Measurements from ENCODE around the gene AHCYL2.

The AHCYL2 gene

GRCh38 chr7:129193892-129194291 is 30.9 kb upstream of the AHCYL2 start:
- TF ChIP-seq POLR2A (IDR thresholded peaks at IDR 0.05; ENCODE audit: extremely low read depth, insufficient read length) (no peak), CTCF (IDR thresholded peaks at IDR 0.05; ENCODE audit: low read depth, low read length) (no peak), MYC (IDR thresholded peaks at IDR 0.05; ENCODE audit: low read depth, low read length) (no peak)
- no peak for DNase-seq (ENCODE audit: low read depth)
- no peak overlapping the region for H3K4me3 ChIP-seq (ENCODE audit: low read depth, low read length)

- no peak for TF ChIP-seq MAX (IDR thresholded peaks at IDR 0.05; ENCODE audit: low read depth, low read length)
- TF ChIP-seq POLR2A (IDR thresholded peaks at IDR 0.05; ENCODE audit: extremely low read depth, insufficient read length) = no peak
- TF ChIP-seq MYC (IDR thresholded peaks at IDR 0.05; ENCODE audit: low read depth, low read length) = no peak
- no peak for TF ChIP-seq CTCF (IDR thresholded peaks at IDR 0.05; ENCODE audit: low read depth, low read length)
- no peak for DNase-seq (ENCODE audit: low read depth)
- no peak overlapping the region for H3K4me3 ChIP-seq (ENCODE audit: low read depth, low read length)
Measured at GRCh38 chr7:129197771-129198170, 27.1 kb upstream of the AHCYL2 start.

GRCh38 chr7:129199406-129199805 is 25.4 kb upstream of the AHCYL2 start:
- H3K4me3 ChIP-seq (ENCODE audit: low read depth, low read length) = no peak overlapping the region
- TF ChIP-seq MAX (IDR thresholded peaks at IDR 0.05; ENCODE audit: low read depth, low read length) = no peak
- TF ChIP-seq CTCF (IDR thresholded peaks at IDR 0.05; ENCODE audit: low read depth, low read length) = no peak
- TF ChIP-seq MYC (IDR thresholded peaks at IDR 0.05; ENCODE audit: low read depth, low read length) = no peak
- TF ChIP-seq POLR2A (IDR thresholded peaks at IDR 0.05; ENCODE audit: extremely low read depth, insufficient read length) = no peak
- no peak for DNase-seq (ENCODE audit: low read depth)

GRCh38 chr7:129202058-129202777 is 22.6 kb upstream of the AHCYL2 start:
- TF ChIP-seq MAX (IDR thresholded peaks at IDR 0.05; ENCODE audit: low read depth, low read length) (no peak), CTCF (IDR thresholded peaks at IDR 0.05; ENCODE audit: low read depth, low read length) (no peak)
- no peak overlapping the region for H3K4me3 ChIP-seq (ENCODE audit: low read depth, low read length)
- no peak for DNase-seq (ENCODE audit: low read depth)

- TF ChIP-seq MYC (IDR thresholded peaks at IDR 0.05; ENCODE audit: low read depth, low read length) = no peak
- TF ChIP-seq POLR2A (IDR thresholded peaks at IDR 0.05; ENCODE audit: extremely low read depth, insufficient read length) = no peak
- TF ChIP-seq MAX (IDR thresholded peaks at IDR 0.05; ENCODE audit: low read depth, low read length) = no peak
- TF ChIP-seq CTCF (IDR thresholded peaks at IDR 0.05; ENCODE audit: low read depth, low read length) = no peak
Measured at GRCh38 chr7:129203050-129203741, 21.6 kb upstream of the AHCYL2 start.

More at GRCh38 chr7:129203050-129203741, 21.6 kb upstream of the AHCYL2 start:
- no peak for DNase-seq (ENCODE audit: low read depth)
- H3K4me3 ChIP-seq (ENCODE audit: low read depth, low read length) = no peak overlapping the region

Data from NB4 (cell line).